ENCODE data around the gene LRMDA.

DNA sequence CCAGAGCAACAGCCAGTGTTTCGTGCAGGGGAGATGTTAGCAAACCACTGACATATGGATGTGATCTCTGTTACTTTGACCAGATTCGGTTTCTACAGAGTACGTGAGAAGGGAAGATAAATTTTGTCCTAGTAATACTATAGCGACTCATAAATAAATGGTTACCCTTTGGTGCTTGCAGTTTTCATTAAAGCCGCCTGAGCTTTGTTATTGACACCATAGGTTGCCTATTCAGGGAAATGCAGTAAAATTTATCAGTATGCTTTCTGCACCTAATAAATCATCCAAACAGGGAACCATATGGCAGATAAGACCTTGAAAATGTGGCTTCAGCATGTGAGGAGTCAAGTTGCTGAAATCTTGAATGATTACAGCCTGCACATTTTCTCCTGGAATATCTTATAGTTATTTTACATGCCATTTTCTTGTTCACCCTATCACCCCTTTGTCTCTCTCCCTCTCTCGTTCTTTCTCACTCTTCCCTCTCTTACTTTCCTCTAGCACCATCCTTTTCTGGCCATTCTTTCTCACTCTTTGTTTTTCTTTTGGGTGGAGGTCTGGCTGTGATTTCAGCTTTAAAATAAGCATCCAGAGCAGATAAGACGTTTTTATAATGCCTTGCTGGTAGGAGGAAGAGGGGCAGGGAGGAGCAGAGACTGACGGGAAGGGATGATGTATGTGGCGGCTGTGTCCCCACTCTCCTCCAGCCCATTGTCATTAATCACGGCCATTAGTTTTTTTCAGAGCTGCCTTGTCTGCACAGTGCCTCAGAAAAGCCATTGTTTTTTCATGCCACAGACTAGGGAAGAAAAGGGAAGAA, 182.5 kb downstream of the LRMDA start:
- TF ChIP-seq, protein P1, sequence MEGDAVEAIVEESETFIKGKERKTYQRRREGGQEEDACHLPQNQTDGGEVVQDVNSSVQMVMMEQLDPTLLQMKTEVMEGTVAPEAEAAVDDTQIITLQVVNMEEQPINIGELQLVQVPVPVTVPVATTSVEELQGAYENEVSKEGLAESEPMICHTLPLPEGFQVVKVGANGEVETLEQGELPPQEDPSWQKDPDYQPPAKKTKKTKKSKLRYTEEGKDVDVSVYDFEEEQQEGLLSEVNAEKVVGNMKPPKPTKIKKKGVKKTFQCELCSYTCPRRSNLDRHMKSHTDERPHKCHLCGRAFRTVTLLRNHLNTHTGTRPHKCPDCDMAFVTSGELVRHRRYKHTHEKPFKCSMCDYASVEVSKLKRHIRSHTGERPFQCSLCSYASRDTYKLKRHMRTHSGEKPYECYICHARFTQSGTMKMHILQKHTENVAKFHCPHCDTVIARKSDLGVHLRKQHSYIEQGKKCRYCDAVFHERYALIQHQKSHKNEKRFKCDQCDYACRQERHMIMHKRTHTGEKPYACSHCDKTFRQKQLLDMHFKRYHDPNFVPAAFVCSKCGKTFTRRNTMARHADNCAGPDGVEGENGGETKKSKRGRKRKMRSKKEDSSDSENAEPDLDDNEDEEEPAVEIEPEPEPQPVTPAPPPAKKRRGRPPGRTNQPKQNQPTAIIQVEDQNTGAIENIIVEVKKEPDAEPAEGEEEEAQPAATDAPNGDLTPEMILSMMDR (IDR thresholded peaks at IDR 0.05), result no peak
- TF ChIP-seq POLR2A (IDR thresholded peaks at IDR 0.05), result no peak

Measured in body of pancreas (tissue), 4 donors.